ENCODE measurements around the gene GPR146.

Gene GPR146

GRCh38 chr7:1053816-1054370, 9.5 kb downstream of the GPR146 start:
- TF ChIP-seq SIN3A (IDR thresholded peaks at IDR 0.05; ENCODE audit: borderline replicate concordance, insufficient read depth, low read length): no peak
- TF ChIP-seq FOXP2 (optimal IDR thresholded peaks at IDR 0.05; ENCODE audit: borderline replicate concordance, extremely low read depth, extremely low read length, insufficient read depth): no peak
- TF ChIP-seq TAF1 (IDR thresholded peaks at IDR 0.05; ENCODE audit: borderline replicate concordance, insufficient read depth, low read length): no peak
- no peak for TF ChIP-seq REST (IDR thresholded peaks at IDR 0.05; ENCODE audit: insufficient read depth in 1 of 2, low read depth in 2 of 2, low read length in 2 of 2)
- no peak for TF ChIP-seq POLR2AphosphoS5 (IDR thresholded peaks at IDR 0.05; ENCODE audit: low read depth, low read length)

GRCh38 chr7:1054438-1054837, 10.1 kb downstream of the GPR146 start:
- TF ChIP-seq POLR2AphosphoS5 (IDR thresholded peaks at IDR 0.05; ENCODE audit: low read depth, low read length) (no peak), REST (IDR thresholded peaks at IDR 0.05; ENCODE audit: insufficient read depth in 1 of 2, low read depth in 2 of 2, low read length in 2 of 2) (no peak), TAF1 (IDR thresholded peaks at IDR 0.05; ENCODE audit: borderline replicate concordance, insufficient read depth, low read length) (no peak), SIN3A (IDR thresholded peaks at IDR 0.05; ENCODE audit: borderline replicate concordance, insufficient read depth, low read length) (no peak), FOXP2 (optimal IDR thresholded peaks at IDR 0.05; ENCODE audit: borderline replicate concordance, extremely low read depth, extremely low read length, insufficient read depth) (no peak)

GRCh38 chr7:1054861-1055450, 10.6 kb downstream of the GPR146 start:
- TF ChIP-seq TAF1 (IDR thresholded peaks at IDR 0.05; ENCODE audit: borderline replicate concordance, insufficient read depth, low read length) (no peak), SIN3A (IDR thresholded peaks at IDR 0.05; ENCODE audit: borderline replicate concordance, insufficient read depth, low read length) (no peak), FOXP2 (optimal IDR thresholded peaks at IDR 0.05; ENCODE audit: borderline replicate concordance, extremely low read depth, extremely low read length, insufficient read depth) (no peak), POLR2AphosphoS5 (IDR thresholded peaks at IDR 0.05; ENCODE audit: low read depth, low read length) (no peak), REST (IDR thresholded peaks at IDR 0.05; ENCODE audit: insufficient read depth in 1 of 2, low read depth in 2 of 2, low read length in 2 of 2) (no peak)

- TF ChIP-seq SIN3A (IDR thresholded peaks at IDR 0.05; ENCODE audit: borderline replicate concordance, insufficient read depth, low read length): no peak
- TF ChIP-seq REST (IDR thresholded peaks at IDR 0.05; ENCODE audit: insufficient read depth in 1 of 2, low read depth in 2 of 2, low read length in 2 of 2): no peak
These were observed 11.2 kb downstream of the GPR146 start for GRCh38 chr7:1055491-1055955.

Data from PFSK-1 (cell line).